HTR-8/SVneo (cell line): ENCODE measurements around the gene WTAP.
"Not testable (repeated sequence)": the region's sequence is repeated elsewhere in the genome, so short reads cannot be mapped to it uniquely, and the experiment has no call there.

Experiments
- DNase-seq: peaks from one replicate; pipeline ENCODE4 v3.0.0; 2011; ENCODE audit warnings: low spot score, mixed read lengths; ENCODE audit not compliant: insufficient read length
- FAIRE-seq: peaks from 2 replicates; lab custom pipeline; 2011; peaks lifted over from hg19 to GRCh38; lab: Jason Lieb, UNC

WTAP gene

GRCh38 chr6:159726255-159726917, 920 bp upstream of the WTAP start:
- DNase-seq (no peak), FAIRE-seq (no peak)

GRCh38 chr6:159727717-159728445, 575 bp downstream of the WTAP start:
- no peak for DNase-seq
- no peak for FAIRE-seq

- DNase-seq (no peak), FAIRE-seq (no peak)
Observed at GRCh38 chr6:159728531-159728964, 1.2 kb downstream of the WTAP start.

GRCh38 chr6:159729598-159730331, 2.5 kb downstream of the WTAP start:
- DNase-seq = no peak
- no peak for FAIRE-seq

- no peak for DNase-seq
- FAIRE-seq = no peak
Observed at GRCh38 chr6:159730332-159730676, 3.0 kb downstream of the WTAP start.

- not testable (repeated sequence) for DNase-seq, FAIRE-seq
Observed at GRCh38 chr6:159732550-159732949, 5.2 kb downstream of the WTAP start.

- DNase-seq, FAIRE-seq: not testable (repeated sequence)
Observed at GRCh38 chr6:159733395-159733794, 6.1 kb downstream of the WTAP start.

- FAIRE-seq (no peak), DNase-seq (no peak)
Observed at GRCh38 chr6:159736908-159737307, 9.6 kb downstream of the WTAP start.

- FAIRE-seq = no peak
- no peak for DNase-seq
Observed at GRCh38 chr6:159739341-159739740, 12.0 kb downstream of the WTAP start.

GRCh38 chr6:159742165-159742564, 14.9 kb downstream of the WTAP start:
- DNase-seq (no peak), FAIRE-seq (no peak)

GRCh38 chr6:159745081-159745480, 17.8 kb downstream of the WTAP start:
- DNase-seq (no peak), FAIRE-seq (no peak)

- DNase-seq (no peak), FAIRE-seq (no peak)
Observed at GRCh38 chr6:159746759-159747158, 19.5 kb downstream of the WTAP start.

- not testable (repeated sequence) for FAIRE-seq
Observed at GRCh38 chr6:159748127-159748526, 20.8 kb downstream of the WTAP start.

GRCh38 chr6:159751448-159751847, 24.1 kb downstream of the WTAP start:
- no peak for DNase-seq
- no peak for FAIRE-seq

More at GRCh38 chr6:159748127-159748526, 20.8 kb downstream of the WTAP start:
- not testable (repeated sequence) for DNase-seq

GRCh38 chr6:159753081-159753872, 26.0 kb downstream of the WTAP start:
- no peak for DNase-seq
- FAIRE-seq = no peak

GRCh38 chr6:159754401-159754800, 27.1 kb downstream of the WTAP start:
- no peak for FAIRE-seq
- no peak for DNase-seq

GRCh38 chr6:159754959-159755914, 27.9 kb downstream of the WTAP start:
- no peak for DNase-seq
- FAIRE-seq = no peak

GRCh38 chr6:159756508-159756907, 29.2 kb downstream of the WTAP start:
- no peak for DNase-seq
- FAIRE-seq = no peak
